Stimulated activated CD4-positive, alpha-beta T cell treated with anti-CD3 and anti-CD28 coated beads, Interleukin-15, amount 100 ng/mL, for 48 hours (primary cell): ENCODE data around the gene PTGS1.

Source experiments
- DNase-seq, 2 donors: peaks; one replicate each; pipeline ENCODE4 v3.0.0-alpha.2; 2020; ENCODE audit warnings: low read depth in 2 of 2

Gene PTGS1

DNA sequence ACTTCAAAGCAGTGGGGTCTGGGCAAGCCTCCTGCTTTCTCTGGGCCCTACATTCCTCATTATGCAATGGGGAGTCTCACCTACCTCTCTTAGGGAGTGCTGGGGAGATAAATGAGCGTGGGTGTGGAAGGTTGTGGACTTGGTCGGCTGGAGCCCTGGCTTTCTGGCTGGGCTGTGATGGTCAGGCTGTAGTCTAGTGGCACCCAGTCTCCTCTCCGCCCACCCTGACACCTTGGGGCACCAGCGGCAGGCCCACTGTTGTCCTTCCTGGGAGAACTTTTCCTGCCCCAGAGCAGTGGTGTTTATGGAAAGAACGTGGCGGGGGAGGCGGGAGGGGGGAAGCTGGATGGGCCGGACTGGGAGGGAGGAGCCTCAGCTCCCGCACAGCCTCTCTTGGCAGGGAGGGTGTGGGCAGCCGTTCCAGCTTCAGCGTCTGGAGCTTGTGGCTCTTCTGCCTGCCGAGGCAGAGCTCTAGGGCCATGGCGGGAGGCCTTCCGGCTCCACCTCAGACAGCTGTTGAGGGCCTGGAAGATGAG lies 4.1 kb downstream of the PTGS1 start:
- no peak for DNase-seq

DNA sequence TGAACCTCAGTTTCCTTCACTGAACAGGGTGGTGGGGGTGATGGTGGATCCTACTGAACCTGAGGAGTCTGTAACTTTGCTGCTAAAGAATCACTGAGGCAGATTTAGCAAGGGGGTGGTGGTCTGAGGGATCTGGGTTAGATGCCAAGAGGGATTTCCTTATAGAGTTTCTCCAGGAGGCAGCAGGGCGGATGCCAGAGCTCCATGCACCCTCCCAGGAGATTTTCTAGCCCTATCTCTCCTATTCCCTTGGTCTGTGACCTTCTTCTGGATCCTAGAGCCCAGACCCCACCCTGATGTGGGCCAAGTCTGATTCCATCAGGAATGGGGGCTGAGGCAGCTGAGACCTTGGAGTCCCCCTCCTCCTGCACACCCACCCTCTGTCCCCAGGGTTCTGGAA lies 6.0 kb downstream of the PTGS1 start:
- DNase-seq: no peak

DNA sequence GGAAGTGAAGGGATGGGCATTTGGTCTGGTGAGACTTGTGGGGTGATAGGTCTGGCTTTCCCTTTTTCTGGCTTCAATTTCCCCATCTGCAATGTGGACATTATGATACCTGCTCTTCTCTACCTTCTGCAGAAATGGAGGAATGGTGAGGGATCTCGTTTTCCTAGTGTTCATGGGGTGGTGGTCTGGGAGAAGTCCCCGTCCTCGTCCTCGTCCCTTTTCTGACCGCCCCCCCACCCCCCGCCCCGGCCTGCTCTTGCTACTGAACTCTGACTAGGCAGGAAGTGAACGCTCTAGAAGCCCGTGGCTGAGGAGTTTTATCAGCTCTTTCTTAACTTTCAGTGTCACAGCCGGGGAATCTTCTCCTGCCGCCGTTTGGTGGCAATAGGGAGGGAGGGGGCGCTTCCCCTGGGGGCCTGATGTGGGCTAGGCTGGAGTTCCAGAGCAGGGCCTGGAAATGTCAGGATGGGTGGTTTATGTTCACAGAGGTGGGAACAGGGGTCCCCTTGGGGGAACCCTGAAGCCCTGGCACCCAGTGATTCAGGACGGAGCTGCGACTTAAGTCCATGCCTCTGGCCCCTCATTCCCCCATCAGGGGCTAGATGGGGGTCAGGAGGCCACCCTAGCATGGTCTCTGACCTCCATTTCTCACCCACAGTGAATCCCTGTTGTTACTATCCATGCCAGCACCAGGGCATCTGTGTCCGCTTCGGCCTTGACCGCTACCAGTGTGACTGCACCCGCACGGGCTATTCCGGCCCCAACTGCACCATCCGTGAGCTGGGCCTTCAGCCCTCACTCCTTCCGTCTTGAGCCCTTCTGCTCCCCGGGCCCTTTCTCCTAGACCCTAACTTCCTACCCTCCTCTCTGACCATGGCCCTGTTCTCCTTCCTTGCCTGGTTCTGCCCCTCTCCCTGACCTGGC lies 6.7 kb downstream of the PTGS1 start:
- DNase-seq: no peak

DNA sequence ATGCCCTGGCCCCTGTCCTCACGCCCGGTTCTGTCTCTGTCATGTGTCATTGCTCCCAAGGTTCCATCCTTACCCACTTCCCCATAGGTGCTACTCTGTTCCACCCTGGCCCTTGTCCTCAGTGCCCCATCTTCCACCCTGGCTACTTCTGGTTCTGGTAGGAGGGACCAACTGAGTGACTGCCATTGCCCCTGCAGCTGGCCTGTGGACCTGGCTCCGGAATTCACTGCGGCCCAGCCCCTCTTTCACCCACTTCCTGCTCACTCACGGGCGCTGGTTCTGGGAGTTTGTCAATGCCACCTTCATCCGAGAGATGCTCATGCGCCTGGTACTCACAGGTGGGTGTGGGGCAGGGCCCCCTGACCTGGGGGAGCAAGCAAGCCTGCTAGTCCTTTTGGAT lies 7.4 kb downstream of the PTGS1 start:
- DNase-seq: no peak

DNA sequence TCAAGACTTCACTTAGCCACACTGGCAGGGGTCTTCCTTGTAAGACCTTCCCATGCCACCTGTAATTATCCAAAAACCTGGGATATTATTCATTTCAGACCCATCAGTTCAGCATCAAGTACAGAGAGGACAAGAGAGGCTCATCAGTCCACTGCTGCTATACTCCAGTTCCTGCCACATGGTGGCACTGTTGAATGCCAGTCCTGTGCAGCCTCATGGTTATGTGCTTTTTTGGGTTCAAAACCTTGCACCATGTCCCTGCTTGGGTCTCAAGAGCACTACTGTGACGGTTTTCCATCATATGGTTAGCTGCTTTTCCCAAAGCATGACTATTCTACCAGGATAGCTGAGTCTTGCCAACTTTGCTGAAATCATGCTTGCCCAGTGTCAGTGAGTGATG lies 8.5 kb downstream of the PTGS1 start:
- no peak for DNase-seq

DNA sequence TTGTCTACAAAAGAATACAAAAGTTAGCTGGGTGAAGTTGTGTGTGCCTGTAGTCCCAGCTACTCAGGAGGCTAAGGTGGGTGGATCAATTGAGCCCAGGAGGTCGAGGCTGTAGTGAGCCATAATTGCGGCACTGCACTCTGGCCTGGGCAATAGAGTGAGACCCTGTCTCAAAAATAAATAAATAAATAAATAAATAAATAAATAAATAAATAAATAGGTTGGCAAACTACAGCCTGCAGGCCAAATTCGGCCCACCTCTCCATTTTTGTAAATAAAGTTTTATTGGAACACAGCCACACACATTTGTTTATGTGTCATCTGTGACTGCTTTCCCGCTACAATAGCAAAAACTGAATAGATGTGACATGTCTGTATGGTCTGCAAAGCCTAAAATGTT lies 9.5 kb downstream of the PTGS1 start:
- DNase-seq: no peak

DNA sequence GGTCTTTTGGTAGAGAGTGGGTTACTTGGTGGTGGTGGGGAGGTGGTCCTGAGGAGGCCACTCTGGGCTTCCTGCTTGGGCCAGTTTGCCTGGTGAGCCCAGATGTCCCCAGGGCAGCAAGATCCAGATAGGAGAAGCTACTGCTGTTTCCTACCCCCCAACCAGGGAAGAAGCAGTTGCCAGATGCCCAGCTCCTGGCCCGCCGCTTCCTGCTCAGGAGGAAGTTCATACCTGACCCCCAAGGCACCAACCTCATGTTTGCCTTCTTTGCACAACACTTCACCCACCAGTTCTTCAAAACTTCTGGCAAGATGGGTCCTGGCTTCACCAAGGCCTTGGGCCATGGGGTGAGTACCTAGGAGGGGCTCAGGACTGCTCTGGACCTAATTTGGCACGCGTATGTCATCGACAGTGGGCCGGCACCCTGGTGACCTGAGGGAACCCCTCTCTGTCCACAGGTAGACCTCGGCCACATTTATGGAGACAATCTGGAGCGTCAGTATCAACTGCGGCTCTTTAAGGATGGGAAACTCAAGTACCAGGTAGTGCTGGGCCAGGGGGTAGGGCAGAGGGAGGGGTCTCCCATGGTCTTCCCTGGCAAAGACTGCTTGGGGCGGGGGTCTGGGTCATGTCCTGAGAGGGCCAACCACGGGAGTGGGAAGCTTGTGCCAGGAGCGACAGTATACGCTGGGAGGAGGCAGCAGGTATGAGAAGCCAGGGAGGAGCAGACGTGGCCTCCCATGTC lies 10.6 kb downstream of the PTGS1 start:
- no peak for DNase-seq

DNA sequence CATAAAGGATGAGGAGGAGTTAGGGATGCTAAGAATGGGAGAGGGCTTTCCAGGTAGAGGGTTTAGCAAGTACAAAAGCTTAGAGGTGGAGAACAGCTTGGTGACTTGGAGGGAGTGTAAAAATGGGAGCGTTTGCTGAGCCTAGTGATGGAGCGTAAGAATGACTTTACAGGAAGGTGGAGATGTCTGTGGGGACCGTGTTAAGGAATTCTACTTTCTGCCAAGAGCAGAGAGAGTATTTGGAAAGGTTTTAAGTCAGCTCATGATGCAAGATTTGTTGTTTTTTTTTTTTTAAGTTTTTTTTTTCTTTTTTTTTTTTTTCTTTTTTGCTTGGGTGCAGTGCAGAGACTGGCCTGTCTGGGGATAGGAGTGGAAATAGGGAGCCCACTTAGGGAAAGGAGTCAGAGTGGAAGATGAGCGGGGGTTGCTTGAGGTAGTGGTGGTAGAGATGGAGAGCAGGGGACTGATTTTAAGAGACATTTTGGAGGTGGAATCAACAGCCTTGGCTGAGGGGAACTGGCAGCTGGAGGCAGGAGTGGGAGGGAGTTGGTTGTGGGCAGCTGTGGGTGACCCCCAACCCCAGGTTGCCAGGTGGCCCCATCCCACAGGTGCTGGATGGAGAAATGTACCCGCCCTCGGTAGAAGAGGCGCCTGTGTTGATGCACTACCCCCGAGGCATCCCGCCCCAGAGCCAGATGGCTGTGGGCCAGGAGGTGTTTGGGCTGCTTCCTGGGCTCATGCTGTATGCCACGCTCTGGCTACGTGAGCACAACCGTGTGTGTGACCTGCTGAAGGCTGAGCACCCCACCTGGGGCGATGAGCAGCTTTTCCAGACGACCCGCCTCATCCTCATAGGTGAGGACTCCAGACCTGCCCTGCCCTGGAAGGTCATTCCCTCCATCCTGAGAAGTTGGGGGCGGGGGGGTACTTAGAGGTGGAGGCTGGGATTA lies 12.4 kb downstream of the PTGS1 start:
- DNase-seq: no peak

DNA sequence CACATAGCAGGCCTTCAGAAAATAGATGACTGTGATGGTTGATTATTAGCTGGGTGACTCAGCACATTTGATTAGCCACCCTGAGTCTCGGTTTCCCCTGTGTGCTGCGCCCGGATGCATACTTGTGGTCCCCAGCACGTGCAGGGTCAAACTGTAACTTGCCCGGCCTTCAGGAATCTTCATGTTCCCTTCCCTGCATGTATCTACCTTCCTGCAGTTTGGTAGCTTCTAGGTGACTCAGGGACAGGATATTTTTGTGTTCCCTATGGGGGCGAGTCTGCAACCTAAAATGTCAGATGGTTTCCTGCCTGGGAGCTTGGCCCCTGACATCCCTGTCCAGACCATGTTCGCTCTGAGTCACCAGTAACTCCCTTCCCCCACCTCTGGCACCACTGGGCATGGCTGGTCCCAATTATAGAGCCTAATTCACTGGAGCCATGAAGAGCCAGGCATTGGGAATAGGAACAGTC lies 13.2 kb downstream of the PTGS1 start:
- DNase-seq: no peak

DNA sequence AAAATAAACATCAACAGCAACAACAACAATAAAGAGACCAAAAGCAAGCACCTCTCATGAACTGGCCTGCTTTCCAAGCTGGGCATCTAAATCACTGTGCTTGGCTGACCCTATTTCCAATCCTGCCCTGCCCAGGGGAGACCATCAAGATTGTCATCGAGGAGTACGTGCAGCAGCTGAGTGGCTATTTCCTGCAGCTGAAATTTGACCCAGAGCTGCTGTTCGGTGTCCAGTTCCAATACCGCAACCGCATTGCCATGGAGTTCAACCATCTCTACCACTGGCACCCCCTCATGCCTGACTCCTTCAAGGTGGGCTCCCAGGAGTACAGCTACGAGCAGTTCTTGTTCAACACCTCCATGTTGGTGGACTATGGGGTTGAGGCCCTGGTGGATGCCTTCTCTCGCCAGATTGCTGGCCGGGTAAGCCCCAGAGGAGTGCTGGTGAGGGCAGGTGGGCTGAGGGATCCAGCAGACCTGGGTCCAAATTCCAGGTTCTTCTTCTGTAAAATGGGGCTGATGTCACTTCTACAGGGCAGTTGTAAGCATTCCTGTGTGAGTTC lies 15.6 kb downstream of the PTGS1 start:
- DNase-seq: no peak

DNA sequence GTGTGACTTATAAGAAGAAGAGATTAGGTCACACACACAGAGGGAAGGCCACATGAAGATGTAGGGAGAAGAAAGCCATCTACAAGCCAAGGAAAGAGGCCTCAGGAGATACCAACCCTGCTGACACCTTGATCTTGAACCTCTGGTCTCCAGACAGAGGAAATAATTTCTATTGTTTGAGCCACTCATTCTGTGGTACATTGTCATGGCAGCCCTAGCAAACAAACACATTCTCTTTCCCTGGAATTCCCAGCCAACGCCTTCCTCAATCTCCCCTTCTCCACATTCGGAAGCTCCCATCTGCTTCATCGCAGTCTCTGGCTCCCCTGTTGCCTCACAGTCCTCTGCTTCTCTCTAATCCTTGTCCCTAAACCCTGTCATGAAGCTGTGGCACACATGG lies 16.7 kb downstream of the PTGS1 start:
- no peak for DNase-seq

DNA sequence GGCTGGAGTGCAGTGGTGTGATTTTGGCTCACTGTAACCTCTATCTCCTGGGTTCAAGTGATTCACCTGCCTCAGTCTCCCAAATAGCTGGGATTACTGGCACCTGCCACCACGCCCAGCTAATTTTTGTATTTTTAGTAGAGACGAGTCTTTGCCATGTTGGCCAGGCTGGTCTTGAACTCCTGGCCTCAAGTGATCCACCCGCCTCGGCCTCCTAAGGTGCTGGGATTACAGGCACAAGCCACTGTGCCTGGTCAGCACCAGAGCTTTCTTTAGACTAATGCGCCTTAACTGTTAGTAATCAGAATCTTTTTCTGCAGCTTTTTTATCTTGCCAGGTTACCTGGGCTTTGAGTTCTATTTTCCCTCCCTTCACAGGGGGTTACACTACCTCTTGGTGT lies 18.4 kb downstream of the PTGS1 start:
- DNase-seq: no peak

DNA sequence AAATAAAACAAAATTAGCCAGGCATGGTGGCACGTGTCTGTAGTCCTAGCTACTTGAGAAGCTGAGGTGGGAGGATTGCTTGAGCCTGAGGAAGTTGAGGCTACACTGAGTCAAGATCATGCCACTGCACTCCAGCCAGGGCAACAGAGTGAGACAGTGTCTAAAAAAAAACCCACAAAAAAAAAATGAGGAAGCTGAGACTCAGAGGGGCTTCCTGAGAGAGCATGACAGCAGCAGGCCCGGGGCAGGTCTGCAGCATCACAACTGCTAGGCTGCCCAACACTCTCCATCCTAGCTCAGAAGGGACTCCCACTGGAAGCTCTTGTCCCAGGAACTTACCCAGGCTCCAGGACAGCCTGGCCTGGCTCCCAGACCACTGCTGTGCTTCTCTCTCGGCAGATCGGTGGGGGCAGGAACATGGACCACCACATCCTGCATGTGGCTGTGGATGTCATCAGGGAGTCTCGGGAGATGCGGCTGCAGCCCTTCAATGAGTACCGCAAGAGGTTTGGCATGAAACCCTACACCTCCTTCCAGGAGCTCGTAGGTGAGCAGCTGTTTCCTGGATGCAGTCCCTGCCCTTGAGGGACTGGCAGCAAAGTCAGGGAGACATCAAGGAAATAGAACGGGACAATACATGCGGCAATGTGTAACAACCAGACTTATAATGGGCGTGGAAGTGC lies 19.1 kb downstream of the PTGS1 start:
- DNase-seq: no peak

DNA sequence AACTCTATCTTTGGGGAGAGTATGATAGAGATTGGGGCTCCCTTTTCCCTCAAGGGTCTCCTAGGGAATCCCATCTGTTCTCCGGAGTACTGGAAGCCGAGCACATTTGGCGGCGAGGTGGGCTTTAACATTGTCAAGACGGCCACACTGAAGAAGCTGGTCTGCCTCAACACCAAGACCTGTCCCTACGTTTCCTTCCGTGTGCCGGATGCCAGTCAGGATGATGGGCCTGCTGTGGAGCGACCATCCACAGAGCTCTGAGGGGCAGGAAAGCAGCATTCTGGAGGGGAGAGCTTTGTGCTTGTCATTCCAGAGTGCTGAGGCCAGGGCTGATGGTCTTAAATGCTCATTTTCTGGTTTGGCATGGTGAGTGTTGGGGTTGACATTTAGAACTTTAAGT lies 21.5 kb downstream of the PTGS1 start:
- DNase-seq: no peak

DNA sequence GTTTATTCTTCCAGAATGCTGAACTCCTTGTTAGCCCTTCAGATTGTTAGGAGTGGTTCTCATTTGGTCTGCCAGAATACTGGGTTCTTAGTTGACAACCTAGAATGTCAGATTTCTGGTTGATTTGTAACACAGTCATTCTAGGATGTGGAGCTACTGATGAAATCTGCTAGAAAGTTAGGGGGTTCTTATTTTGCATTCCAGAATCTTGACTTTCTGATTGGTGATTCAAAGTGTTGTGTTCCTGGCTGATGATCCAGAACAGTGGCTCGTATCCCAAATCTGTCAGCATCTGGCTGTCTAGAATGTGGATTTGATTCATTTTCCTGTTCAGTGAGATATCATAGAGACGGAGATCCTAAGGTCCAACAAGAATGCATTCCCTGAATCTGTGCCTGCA lies 21.9 kb downstream of the PTGS1 start:
- DNase-seq: no peak

DNA sequence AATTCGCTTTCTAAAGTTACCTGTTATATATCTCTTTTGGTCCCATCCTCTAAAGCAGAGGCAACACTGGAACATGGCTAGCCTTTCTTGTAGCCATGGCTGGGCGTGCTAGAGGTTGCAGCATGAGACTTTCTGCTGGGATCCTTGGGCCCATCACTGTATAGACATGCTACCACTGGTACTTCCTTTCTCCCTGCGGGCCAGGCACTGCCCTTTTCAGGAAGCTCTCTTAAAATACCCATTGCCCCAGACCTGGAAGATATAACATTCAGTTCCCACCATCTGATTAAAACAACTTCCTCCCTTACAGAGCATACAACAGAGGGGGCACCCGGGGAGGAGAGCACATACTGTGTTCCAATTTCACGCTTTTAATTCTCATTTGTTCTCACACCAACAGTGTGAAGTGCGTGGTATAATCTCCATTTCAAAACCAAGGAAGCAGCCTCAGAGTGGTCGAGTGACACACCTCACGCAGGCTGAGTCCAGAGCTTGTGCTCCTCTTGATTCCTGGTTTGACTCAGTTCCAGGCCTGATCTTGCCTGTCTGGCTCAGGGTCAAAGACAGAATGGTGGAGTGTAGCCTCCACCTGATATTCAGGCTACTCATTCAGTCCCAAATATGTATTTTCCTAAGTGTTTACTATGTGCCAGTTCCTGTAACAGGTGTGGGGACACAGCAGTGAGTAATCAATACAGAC lies 22.6 kb downstream of the PTGS1 start:
- no peak for DNase-seq

DNA sequence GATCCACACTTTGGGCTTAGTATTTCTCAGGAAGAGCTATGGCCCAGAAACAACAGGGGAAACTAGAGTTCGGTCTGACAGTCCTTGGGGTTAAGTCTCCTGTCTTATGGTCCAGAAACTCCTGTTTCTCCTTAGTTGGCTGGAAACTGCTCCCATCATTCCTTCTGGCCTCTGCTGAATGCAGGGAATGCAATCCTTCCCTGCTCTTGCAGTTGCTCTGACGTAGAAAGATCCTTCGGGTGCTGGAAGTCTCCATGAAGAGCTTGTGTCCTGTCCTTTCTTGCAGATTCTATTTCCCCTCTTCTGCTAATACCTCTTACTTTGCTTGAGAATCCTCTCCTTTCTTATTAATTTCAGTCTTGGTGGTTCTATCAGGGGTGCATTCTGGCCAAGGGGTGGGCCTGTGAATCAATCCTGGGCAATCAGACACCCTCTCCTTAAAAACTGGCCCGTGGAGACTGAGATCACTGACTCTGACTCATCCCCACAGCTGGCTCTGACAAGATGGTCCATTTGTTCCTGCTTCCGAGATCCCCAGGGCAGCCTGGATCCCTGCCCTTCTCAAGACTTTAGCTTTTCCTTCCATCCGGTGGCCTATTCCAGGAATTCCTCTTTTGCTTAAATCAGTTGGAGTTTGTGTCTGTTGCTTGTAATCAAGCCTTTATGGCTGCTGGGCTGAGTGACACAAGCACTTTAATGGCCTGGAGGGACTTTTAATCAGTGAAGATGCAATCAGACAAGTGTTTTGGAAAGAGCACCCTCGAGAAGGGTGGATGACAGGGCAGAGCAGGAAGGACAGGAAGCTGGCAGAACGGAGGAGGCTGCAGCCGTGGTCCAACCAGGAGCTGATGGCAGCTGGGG lies 23.7 kb downstream of the PTGS1 start:
- no peak for DNase-seq

DNA sequence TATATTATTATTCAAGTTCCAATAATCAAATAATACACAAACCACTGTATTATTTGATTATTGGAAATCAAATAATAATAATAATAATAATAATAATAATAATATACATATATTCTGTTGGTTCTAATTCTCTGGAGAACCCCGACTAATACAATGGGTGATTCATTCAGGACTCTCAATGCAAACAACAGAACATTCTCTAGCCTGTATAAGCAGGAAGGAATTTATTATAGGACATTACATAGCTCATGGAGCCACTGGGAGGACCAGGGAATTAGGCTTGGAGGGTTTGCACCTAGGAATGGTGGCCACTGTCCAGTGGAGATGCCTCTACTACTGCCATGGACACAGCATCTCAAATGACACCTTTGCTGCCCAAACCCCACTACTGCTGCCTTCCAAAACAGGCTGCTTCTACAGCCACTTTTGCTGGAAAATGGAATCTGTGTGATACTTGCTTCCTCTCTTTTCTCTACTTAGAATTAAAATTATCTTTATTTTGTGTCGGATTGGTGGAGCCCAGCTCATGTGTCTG lies 25.9 kb downstream of the PTGS1 start:
- DNase-seq: no peak

DNA sequence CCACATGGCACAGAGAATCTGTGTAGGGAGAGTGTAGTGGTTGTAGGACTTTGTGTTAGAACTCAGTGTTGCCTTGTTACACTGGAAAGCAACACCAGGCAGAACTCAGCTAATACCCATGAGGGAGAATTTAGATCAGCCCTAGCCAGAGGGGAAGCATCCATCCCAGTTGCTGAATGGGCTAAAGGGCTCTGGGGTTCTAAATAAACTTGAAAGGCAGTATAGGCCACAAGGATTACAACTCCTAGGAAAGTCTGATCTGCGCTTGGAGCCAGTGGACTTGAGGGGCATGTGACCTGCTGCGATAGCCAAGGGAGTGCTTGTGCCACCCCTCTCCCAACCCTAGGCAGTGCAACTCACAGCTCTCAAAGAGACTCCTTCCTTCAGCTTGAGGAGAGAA lies 26.9 kb downstream of the PTGS1 start:
- no peak for DNase-seq
